GM18508 (cell line): ENCODE measurements around the gene GET4.

Experiments
- ATAC-seq: cut with Tn5 transposase; IDR thresholded peaks from one replicate; pipeline ENCODE4 v1.9.1; 2021; ENCODE audit warnings: moderate number of reproducible peaks; ENCODE audit not compliant: insufficient read depth, unreplicated experiment

The GET4 gene

GRCh38 chr7:884191-885003 lies 8.0 kb downstream of the GET4 start:
- ATAC-seq = no peak

DNA sequence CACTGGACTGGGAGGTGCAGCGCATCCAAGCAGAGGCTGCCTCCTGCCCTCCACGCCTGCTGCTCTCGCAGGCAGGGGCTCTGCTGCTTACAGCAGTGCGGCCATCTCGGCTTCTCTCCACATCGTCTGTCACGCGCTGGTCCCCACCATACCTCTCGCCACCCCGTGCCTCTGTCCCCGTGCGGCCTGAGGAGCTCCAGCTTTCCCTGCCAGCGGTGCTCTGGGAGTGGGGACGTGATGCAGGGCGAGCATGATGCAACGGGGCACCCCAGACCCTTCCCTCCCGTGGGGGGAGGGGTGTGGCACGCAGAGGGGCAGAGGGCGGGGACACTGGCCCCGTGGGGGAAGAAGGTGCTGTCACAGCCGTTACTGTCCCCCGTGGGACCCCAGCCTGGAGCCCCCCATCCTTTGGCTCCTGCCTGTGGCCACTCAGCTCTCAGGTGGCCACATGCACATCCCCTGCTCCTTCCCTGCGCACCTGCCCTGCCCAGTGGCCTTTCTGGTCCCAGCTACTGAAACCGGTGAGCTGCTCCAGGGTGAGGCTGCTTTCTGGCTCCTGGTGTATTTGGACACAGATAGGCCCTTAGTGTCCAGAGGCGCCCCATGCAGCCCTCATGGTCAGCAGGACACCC lies 9.0 kb downstream of the GET4 start:
- no peak for ATAC-seq

- no peak for ATAC-seq
Observed at GRCh38 chr7:885893-886625, 9.7 kb downstream of the GET4 start.

- no peak for ATAC-seq
Observed at GRCh38 chr7:886626-887487, 10.5 kb downstream of the GET4 start.

GRCh38 chr7:887488-887820 lies 11.1 kb downstream of the GET4 start:
- no peak for ATAC-seq

DNA sequence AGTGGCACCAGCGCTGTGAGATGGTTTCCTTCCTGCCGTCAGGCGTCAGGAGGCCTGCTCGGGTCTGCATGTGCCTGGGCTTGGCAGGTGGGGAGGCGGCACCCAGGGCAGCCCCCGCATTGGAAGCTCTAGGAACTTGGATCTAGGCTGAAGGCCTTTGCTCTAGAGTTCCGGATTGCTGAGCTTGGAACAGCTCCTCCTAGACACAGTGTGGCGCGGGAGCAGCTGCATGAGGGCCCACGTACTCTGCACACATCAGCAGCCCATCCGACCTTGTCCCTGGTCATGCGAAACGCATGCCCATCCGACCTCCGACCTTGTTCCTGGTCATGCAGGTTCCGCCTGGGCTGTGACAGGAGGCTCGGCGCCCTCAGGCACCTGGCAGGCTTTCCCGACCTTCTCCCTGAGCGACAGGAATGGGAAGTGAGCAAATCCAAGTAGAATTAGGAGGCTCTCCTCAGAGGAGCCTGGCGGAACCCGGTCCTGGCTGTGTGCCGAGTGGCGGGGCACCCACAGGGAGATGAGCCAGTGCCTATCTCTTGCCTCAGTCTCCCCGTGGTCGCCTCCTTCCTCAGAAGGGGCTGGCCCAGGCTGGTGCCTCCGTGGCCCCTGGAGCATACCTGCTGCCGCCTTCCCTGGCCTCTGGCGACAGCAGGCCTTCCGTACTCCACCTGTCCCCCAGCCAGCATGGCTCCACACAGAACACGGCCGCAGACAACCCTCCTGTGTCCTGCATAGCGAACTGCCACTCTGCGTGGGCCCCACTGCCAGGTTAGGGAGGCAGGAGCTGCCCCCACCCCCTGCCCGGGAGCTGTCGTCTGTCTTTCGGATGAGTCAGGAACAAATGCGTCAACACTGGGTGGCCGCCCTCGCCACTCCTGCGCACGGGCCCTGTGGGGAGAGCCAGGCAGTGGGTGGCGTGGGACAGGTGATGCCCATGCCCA lies 12.0 kb downstream of the GET4 start:
- ATAC-seq = no peak

DNA sequence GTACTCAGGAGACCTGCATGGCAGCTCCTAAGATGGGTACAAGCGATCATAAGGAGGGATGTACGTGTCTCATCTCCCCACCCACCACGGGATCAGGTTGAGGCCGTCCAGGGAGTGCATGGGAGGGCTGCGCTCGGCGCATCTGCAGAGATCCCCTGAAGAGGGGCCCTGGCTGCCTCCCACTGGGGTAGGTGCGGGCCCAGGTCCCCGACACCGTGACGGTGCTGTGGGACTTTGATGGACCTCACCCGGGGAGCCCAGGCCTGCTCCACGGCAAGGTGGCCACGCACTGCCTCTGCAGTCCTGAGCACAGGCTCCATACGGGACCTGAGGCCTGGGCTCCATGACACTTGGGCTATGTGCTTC lies 12.7 kb downstream of the GET4 start:
- no peak for ATAC-seq

- ATAC-seq = no peak
Observed at GRCh38 chr7:889391-889790, 13.0 kb downstream of the GET4 start.

GRCh38 chr7:890868-891267 lies 14.5 kb downstream of the GET4 start:
- ATAC-seq = no peak

GRCh38 chr7:891291-891690 lies 14.9 kb downstream of the GET4 start:
- no peak for ATAC-seq

DNA sequence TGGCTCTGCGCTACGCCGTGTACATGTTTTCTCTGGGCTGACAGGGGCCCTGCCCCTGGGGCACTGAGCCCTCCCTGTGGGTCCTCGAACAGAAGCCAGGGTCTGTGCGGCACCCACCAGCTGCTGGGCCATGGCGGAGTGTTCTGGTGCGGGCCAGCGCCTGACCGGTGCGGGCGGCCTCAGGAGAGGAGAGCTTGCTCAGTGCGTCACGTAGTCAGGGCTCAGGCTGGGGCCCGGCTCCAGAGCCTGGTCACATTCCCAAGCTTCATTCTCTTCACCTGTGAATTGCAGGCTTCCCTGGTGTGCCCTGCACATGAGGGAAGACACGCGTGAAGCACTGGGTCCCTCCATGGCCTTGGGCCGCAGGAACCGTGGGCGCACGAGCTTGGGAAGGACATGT lies 15.5 kb downstream of the GET4 start:
- ATAC-seq = no peak

- ATAC-seq = no peak
Observed at GRCh38 chr7:892648-893593, 16.6 kb downstream of the GET4 start.

DNA sequence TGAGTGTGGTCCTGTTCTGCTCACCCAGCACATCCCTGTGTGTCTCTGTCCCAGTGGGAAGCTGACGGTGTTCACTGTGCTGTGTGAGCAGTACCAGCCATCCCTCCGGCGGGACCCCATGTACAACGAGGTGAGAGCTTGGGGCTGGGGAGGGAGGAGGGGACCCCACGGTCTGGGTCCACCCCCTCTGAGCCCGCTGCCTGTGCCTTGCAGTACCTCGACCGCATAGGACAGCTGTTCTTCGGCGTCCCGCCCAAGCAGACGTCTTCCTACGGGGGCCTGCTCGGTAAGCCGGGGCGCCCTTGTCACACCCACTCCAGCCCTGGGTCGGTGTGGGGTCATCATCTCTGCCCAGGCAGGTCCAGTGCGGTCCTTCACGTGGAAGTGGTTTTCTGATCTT lies 17.3 kb downstream of the GET4 start:
- no peak for ATAC-seq

GRCh38 chr7:894164-894867 lies 18.0 kb downstream of the GET4 start:
- ATAC-seq = no peak

GRCh38 chr7:894927-895450 lies 18.6 kb downstream of the GET4 start:
- no peak for ATAC-seq

- ATAC-seq = no peak
Observed at GRCh38 chr7:895451-896052, 19.2 kb downstream of the GET4 start.

DNA sequence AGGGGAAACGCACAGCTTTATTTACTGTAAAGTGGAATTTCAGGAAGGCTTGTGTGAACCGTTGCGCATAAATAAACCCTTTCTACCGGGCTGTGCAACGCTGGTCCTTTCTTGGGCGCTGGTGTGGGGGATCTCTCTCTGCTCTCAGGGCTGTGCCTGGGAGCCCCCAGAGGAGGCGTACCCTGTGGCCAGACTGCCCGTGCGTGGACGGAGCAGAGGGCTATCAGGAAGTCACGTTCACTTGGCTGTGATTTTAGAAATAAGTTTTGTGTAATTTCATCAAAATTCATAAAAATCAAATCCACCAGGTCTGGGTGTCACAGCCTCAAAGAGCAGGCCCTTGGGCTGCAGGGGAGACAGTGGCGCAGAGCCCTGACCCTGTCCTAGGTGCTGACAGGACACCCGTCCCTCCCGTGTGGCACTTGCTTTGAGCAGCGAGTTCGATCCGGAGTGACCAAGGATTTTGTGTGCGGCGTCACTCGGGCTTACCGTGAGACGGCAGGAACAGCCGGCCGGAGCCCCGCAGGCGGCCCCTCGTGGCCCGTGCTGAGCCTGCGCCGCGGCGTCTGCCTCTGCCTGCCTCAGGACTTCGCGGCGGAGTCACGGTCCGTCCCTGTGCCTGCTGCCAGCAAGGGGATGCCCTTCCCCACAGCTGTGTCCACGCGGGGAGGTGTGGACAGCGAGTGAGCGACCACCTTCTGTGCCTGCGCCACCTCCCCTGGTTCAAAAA lies 20.2 kb downstream of the GET4 start:
- no peak for ATAC-seq
